ENCODE data around the gene VPS72. TPM values are rescaled to one million over a fixed set of nuclear protein-coding genes. Genes with fewer than 3 reads are reported as not detected.
A peak's percentile ranks its signal among the peaks of the same experiment; 100 is the strongest.

Gene VPS72
- total and polyA plus RNA-seq, 7 experiments from 2014 or later: 35.1 to 85.3 (median 63.9) TPM

DNA sequence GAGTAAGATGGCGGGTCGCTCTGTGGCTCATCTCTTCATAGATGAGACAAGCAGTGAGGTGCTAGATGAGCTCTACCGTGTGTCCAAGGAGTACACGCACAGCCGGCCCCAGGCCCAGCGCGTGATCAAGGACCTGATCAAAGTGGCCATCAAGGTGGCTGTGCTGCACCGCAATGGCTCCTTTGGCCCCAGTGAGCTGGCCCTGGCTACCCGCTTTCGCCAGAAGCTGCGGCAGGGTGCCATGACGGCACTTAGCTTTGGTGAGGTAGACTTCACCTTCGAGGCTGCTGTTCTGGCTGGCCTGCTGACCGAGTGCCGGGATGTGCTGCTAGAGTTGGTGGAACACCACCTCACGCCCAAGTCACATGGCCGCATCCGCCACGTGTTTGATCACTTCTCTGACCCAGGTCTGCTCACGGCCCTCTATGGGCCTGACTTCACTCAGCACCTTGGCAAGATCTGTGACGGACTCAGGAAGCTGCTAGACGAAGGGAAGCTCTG, 31.2 kb downstream of the VPS72 start:
- no peaks in the 10 kb centered on the region for H3K9me3 Mint-ChIP-seq
- peak overlapping the region; percentile 78 for H3K27ac ChIP-seq (ENCODE audit: low read depth, low read length)
- intact Hi-C loops (cut with micrococcal nuclease): loop anchor here (5.0 to 10.0 kb wide), 3 partner anchors 152 to 544 kb away; partner anchors contain the start of genes GOLPH3L (in 1 of the 2), MINDY1 (in 1 of the 2) and PRUNE1 (in 1 of the 2)
- H3K36me3 ChIP-seq (ENCODE audit: control insufficient read depth in 2 of 3, insufficient read depth in 3 of 3, low read length in 3 of 3): peaks cover 0 to 16% (median 3%) of the 10 kb centered on the region in 3 experiments
- peaks cover 46 to 77% (median 60%) of the 10 kb centered on the region in 7 donors for H3K4me1 Mint-ChIP-seq
- H3K27me3 Mint-ChIP-seq: no peaks in the 10 kb centered on the region
- H3K4me3 ChIP-seq (ENCODE audit: low read length): peak overlapping the region; percentile 98
- CTCF ChIA-PET: interaction anchor here (0.7 to 6.6 kb wide), 2 partner anchors 31 to 60 kb away, joined by 3 to 130 read pairs; partner anchors contain the start of gene VPS72
- peak overlapping the region; percentile 88 to 97 (median 95) for H3K27ac Mint-ChIP-seq
- H3K36me3 Mint-ChIP-seq: peaks cover 0 to 42% (median 36%) of the 10 kb centered on the region in 5 donors
- DNase-seq (no peak), ATAC-seq (no peak)
- POLR2A ChIA-PET: interaction anchor here (0.6 to 6.9 kb wide), 14 partner anchors 9 to 795 kb away, joined by 3 to 76 read pairs (median 10); partner anchors contain the start of genes CDC42SE1, LYSMD1, MLLT11 and RPRD2
- H3K9me3 ChIP-seq (ENCODE audit: control insufficient read depth in 2 of 3, low read length in 3 of 3): no peaks in the 10 kb centered on the region
- peak overlapping the region; percentile 93 to 100 (median 99) for H3K4me3 Mint-ChIP-seq
- H3K27me3 ChIP-seq (ENCODE audit: control insufficient read depth in 2 of 2, insufficient read depth in 2 of 2, low read length in 2 of 2): no peaks in the 10 kb centered on the region
- H3K4me1 ChIP-seq (ENCODE audit: control insufficient read depth in 2 of 2, insufficient read depth in 2 of 2, low read length in 2 of 2): peaks cover 23 to 27% of the 10 kb centered on the region in 2 donors

GRCh38 chr1:151158326-151158725, 31.7 kb downstream of the VPS72 start:
- ATAC-seq (no peak), DNase-seq (peak in 4 of 9 donors; percentile 13 to 66 (median 38))
- H3K27me3 Mint-ChIP-seq: no peaks in the 10 kb centered on the region
- Histone ChIP-seq H3K4me1 (ENCODE audit: control insufficient read depth in 2 of 2, insufficient read depth in 2 of 2, low read length in 2 of 2) (peaks cover 23 to 27% of the 10 kb centered on the region in 2 donors), H3K9me3 (ENCODE audit: control insufficient read depth in 2 of 3, low read length in 3 of 3) (no peaks in the 10 kb centered on the region), H3K27ac (ENCODE audit: low read depth, low read length) (peak overlapping the region; percentile 78), H3K4me3 (ENCODE audit: low read length) (peak overlapping the region; percentile 98), H3K36me3 (ENCODE audit: control insufficient read depth in 2 of 3, insufficient read depth in 3 of 3, low read length in 3 of 3) (peaks cover 0 to 16% (median 3%) of the 10 kb centered on the region in 3 experiments), H3K27me3 (ENCODE audit: control insufficient read depth in 2 of 2, insufficient read depth in 2 of 2, low read length in 2 of 2) (no peaks in the 10 kb centered on the region)
- intact Hi-C loops (cut with micrococcal nuclease): loop anchor here (5.0 to 10.0 kb wide), 3 partner anchors 151 to 544 kb away; partner anchors contain the start of genes GOLPH3L (in 1 of the 2), MINDY1 (in 1 of the 2) and PRUNE1 (in 1 of the 2)
- POLR2A ChIA-PET: interaction anchor here (0.7 to 6.9 kb wide), 15 partner anchors 10 to 795 kb away, joined by 3 to 76 read pairs (median 12); partner anchors contain the start of genes CDC42SE1, LYSMD1, MLLT11 and RPRD2
- peak overlapping the region; percentile 93 to 100 (median 99) for H3K4me3 Mint-ChIP-seq
- peaks cover 0 to 42% (median 36%) of the 10 kb centered on the region in 5 donors for H3K36me3 Mint-ChIP-seq
- H3K27ac Mint-ChIP-seq: peak overlapping the region; percentile 88 to 97 (median 95)
- H3K9me3 Mint-ChIP-seq: no peaks in the 10 kb centered on the region
- CTCF ChIA-PET: interaction anchor here (0.7 to 6.6 kb wide), 3 partner anchors 10 to 59 kb away, joined by 3 to 130 read pairs (median 3); partner anchors contain the start of gene VPS72
- peaks cover 46 to 77% (median 60%) of the 10 kb centered on the region in 7 donors for H3K4me1 Mint-ChIP-seq

DNA sequence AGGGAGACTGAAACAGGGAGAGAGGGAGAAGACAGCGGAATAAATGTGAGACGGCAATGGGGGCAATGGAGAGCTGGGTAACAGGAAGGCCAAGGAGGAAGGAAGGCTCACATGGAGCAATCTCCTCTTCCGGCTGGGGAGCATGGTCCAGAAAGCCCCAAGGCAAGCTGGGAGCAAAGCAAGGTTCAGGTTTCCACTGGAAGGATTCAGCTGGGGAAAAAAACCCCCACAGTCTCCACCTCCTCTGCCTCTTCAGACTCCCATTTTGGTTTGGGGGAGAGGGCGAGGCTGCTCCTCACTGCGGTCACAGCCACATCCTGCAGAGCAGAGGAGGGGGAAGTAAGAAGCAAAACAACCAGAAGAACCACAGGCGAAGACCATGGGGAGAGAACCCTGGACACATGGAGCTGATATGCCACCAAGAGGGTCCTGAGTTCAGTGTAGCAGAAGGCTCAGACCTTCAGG, 32.9 kb downstream of the VPS72 start:
- peaks cover 23 to 27% of the 10 kb centered on the region in 2 donors for H3K4me1 ChIP-seq (ENCODE audit: control insufficient read depth in 2 of 2, insufficient read depth in 2 of 2, low read length in 2 of 2)

DNA sequence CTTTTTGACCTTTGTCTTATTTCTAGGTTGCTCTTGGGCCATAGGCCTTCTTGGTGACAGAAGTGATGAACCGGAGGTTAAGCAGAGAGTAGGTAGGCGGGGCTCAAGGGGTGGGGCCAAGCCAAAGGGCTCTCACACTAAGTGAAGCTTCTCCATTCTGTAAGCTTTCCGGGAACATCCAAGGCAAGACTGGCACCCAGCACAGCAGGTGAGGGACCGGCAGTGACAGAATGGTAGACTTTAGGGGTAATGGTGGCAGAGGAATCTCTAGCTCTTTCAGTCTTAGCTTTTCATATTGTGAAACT, 33.5 kb downstream of the VPS72 start, which contains the start of gene TNFAIP8L2:
Gene TNFAIP8L2, plus strand, starts transcription at position 135 of the 305 bp plus-strand sequence. CDS start 2,049 bp downstream, outside the sequence.
- ATAC-seq (peak; percentile 90), DNase-seq (peak in 7 of 9 donors; percentile 50 to 75 (median 66))
- Mint-ChIP-seq H3K36me3 (peaks cover 0 to 36% (median 23%) of the 10 kb centered on the region in 5 donors), H3K27me3 (no peaks in the 10 kb centered on the region), H3K4me1 (peaks cover 34 to 61% (median 46%) of the 10 kb centered on the region in 7 donors), H3K27ac (peak within 1 kb of the TSS; percentile 88 to 97 (median 95)), H3K4me3 (peak within 1 kb of the TSS; percentile 93 to 100 (median 99)), H3K9me3 (no peaks in the 10 kb centered on the region)
- ChIA-PET CTCF (interaction anchor here (0.5 to 6.6 kb wide), 23 partner anchors 9 to 593 kb away, joined by 3 to 130 read pairs (median 4); partner anchors contain the start of genes C1orf56, CDC42SE1, GABPB2 and LYSMD1), POLR2A (interaction anchor here (0.5 to 6.9 kb wide), 38 partner anchors 9 to 793 kb away, joined by 3 to 76 read pairs (median 4); partner anchors contain the start of genes C1orf56, CDC42SE1, LYSMD1 and MINDY1)
- Histone ChIP-seq H3K9me3 (ENCODE audit: control insufficient read depth in 2 of 3, low read length in 3 of 3) (no peaks in the 10 kb centered on the region), H3K4me1 (ENCODE audit: control insufficient read depth in 2 of 2, insufficient read depth in 2 of 2, low read length in 2 of 2) (peaks cover 23 to 27% of the 10 kb centered on the region in 2 donors), H3K4me3 (ENCODE audit: low read length) (peak within 1 kb of the TSS; percentile 98), H3K27ac (ENCODE audit: low read depth, low read length) (peak within 1 kb of the TSS; percentile 78), H3K27me3 (ENCODE audit: control insufficient read depth in 2 of 2, insufficient read depth in 2 of 2, low read length in 2 of 2) (no peaks in the 10 kb centered on the region), H3K36me3 (ENCODE audit: control insufficient read depth in 2 of 3, insufficient read depth in 3 of 3, low read length in 3 of 3) (peaks cover 0 to 16% (median 3%) of the 10 kb centered on the region in 3 experiments)
- intact Hi-C loops (cut with micrococcal nuclease): loop anchor here (1.0 to 10.0 kb wide), 18 partner anchors 10 to 595 kb away; partner anchors contain the start of genes SEMA6C (in 2 of the 2), GABPB2 (in 1 of the 2), GOLPH3L (in 1 of the 2) and MINDY1 (in 1 of the 2)

More for the DNA sequence above, 32.9 kb downstream of the VPS72 start:
- DNase-seq: peak in 8 of 9 donors; percentile 65 to 80 (median 74)
- Mint-ChIP-seq H3K4me3 (peak overlapping the region; percentile 93 to 100 (median 99)), H3K27me3 (no peaks in the 10 kb centered on the region), H3K36me3 (peaks cover 0 to 42% (median 28%) of the 10 kb centered on the region in 5 donors), H3K9me3 (no peaks in the 10 kb centered on the region), H3K4me1 (peaks cover 39 to 67% (median 52%) of the 10 kb centered on the region in 7 donors), H3K27ac (peak overlapping the region; percentile 88 to 97 (median 95))
- Histone ChIP-seq H3K27ac (ENCODE audit: low read depth, low read length) (peak overlapping the region; percentile 78), H3K27me3 (ENCODE audit: control insufficient read depth in 2 of 2, insufficient read depth in 2 of 2, low read length in 2 of 2) (no peaks in the 10 kb centered on the region), H3K9me3 (ENCODE audit: control insufficient read depth in 2 of 3, low read length in 3 of 3) (no peaks in the 10 kb centered on the region), H3K4me3 (ENCODE audit: low read length) (peak overlapping the region; percentile 98), H3K36me3 (ENCODE audit: control insufficient read depth in 2 of 3, insufficient read depth in 3 of 3, low read length in 3 of 3) (peaks cover 0 to 16% (median 3%) of the 10 kb centered on the region in 3 experiments)
- intact Hi-C loops (cut with micrococcal nuclease): loop anchor here (1.0 to 10.0 kb wide), 9 partner anchors 8 to 542 kb away; partner anchors contain the start of genes LYSMD1 (in 2 of the 2), GOLPH3L (in 1 of the 2), MINDY1 (in 1 of the 2) and PIP5K1A (in 1 of the 2)
- CTCF ChIA-PET: interaction anchor here (0.5 to 6.6 kb wide), 29 partner anchors 9 to 594 kb away, joined by 3 to 130 read pairs (median 4); partner anchors contain the start of genes C1orf56, CDC42SE1, GABPB2 and LYSMD1
- POLR2A ChIA-PET: interaction anchor here (0.5 to 6.9 kb wide), 45 partner anchors 9 to 793 kb away, joined by 3 to 76 read pairs (median 4); partner anchors contain the start of genes C1orf56, CDC42SE1, LYSMD1 and MCL1
- peak; percentile 55 for ATAC-seq

DNA sequence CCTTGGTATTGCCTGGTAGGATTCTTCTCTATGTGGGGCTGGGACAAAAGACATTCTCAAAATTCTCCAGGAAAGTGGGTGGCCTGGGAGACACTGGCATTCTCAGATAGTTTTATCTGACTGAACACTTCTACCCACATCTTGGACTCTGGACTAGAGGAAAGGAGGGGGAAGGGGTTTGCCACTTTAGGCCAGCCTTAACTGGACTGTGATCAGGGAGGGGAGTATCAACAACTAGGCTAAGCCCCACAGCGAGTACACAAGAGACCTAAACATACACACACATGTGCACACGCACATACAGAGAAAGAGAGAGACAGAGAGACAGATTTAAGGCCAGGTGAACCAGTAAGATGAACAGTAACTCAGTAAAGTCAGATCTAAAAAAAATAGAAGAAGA, 42.3 kb downstream of the VPS72 start:
- intact Hi-C loops (cut with micrococcal nuclease): loop anchor here in 1 of 2 donors (2.0 kb wide), 1 partner anchor 77 kb away; the partner anchor contains the start of gene GABPB2
- Mint-ChIP-seq H3K27me3 (peaks cover 0 to 23% (median 0%) of the 10 kb centered on the region in 5 donors), H3K36me3 (peaks cover 0 to 1% (median 0%) of the 10 kb centered on the region in 5 donors), H3K4me3 (peak overlapping the region; percentile 91 to 99 (median 98)), H3K4me1 (peaks cover 12 to 24% (median 22%) of the 10 kb centered on the region in 7 donors), H3K9me3 (no peaks in the 10 kb centered on the region), H3K27ac (peak overlapping the region in 6 of 9 donors; percentile 65 to 93 (median 84))
- ChIA-PET CTCF (interaction anchor here (1.2 to 1.9 kb wide), 3 partner anchors 9 to 88 kb away, joined by 3 to 6 read pairs (median 3); partner anchors contain the start of genes CDC42SE1 and TNFAIP8L2), POLR2A (interaction anchor here (1.0 to 3.0 kb wide), 5 partner anchors 10 to 85 kb away, joined by 3 to 20 read pairs (median 3); partner anchors contain the start of genes LYSMD1, SCNM1, TNFAIP8L2 and VPS72)
- no peaks in the 10 kb centered on the region for H3K27me3 ChIP-seq (ENCODE audit: control insufficient read depth in 2 of 2, insufficient read depth in 2 of 2, low read length in 2 of 2)
- no peaks in the 10 kb centered on the region for H3K9me3 ChIP-seq (ENCODE audit: control insufficient read depth in 2 of 3, low read length in 3 of 3)
- no peak for ATAC-seq
- DNase-seq: no peak
- H3K4me1 ChIP-seq (ENCODE audit: control insufficient read depth in 2 of 2, insufficient read depth in 2 of 2, low read length in 2 of 2): no peaks in the 10 kb centered on the region
- H3K27ac ChIP-seq (ENCODE audit: low read depth, low read length): no peak overlapping the region
- peaks cover 0 to 4% (median 0%) of the 10 kb centered on the region in 3 experiments for H3K36me3 ChIP-seq (ENCODE audit: control insufficient read depth in 2 of 3, insufficient read depth in 3 of 3, low read length in 3 of 3)
- no peak overlapping the region for H3K4me3 ChIP-seq (ENCODE audit: low read length)
